Hepatocyte (in vitro differentiated cells): ENCODE data around the gene FSCN2. TPM values are rescaled to one million over a fixed set of nuclear protein-coding genes. Genes with fewer than 3 reads are reported as not detected.

ENCODE experiments used
- DNase-seq: peaks from one replicate; pipeline ENCODE4 v3.0.0-alpha.2; 2016; ENCODE audit warnings: low spot score
- H2AFZ ChIP-seq: fragments of 200-600 bp; sonication (generic); 2 replicates; pipeline ENCODE4 v1.6.0; 2016; ENCODE audit warnings: antibody characterized with exemption, mild to moderate bottlenecking
- H3K27ac ChIP-seq: fragments of 200-600 bp; sonication (generic); 2 replicates; pipeline ENCODE4 v1.5.1; 2016; ENCODE audit warnings: mild to moderate bottlenecking
- H3K27me3 ChIP-seq: fragments of 200-600 bp; sonication (generic); 2 replicates; pipeline ENCODE4 v1.6.1; 2016
- H3K36me3 ChIP-seq: fragments of 200-600 bp; sonication (generic); replicated peaks from 2 replicates; pipeline ENCODE4 v1.5.1; 2016; ENCODE audit warnings: low read depth; ENCODE audit not compliant: insufficient read depth
- H3K4me1 ChIP-seq: fragments of 200-600 bp; sonication (generic); 2 replicates; pipeline ENCODE4 v1.5.1; 2016; ENCODE audit warnings: mild to moderate bottlenecking, moderate library complexity; ENCODE audit not compliant: insufficient read depth
- H3K4me2 ChIP-seq: fragments of 200-600 bp; sonication (generic); 2 replicates; pipeline ENCODE4 v1.6.0; 2016
- H3K4me3 ChIP-seq: fragments of 200-600 bp; sonication (generic); 2 replicates; pipeline ENCODE4 v1.5.1; 2016; ENCODE audit warnings: mild to moderate bottlenecking
- H3K79me2 ChIP-seq: fragments of 200-600 bp; sonication (generic); 2 replicates; pipeline ENCODE4 v1.6.0; 2017; ENCODE audit warnings: mild to moderate bottlenecking
- H3K9me2 ChIP-seq: fragments of 200-600 bp; sonication (generic); replicated peaks from 2 replicates; pipeline ENCODE4 v1.6.0; 2017; ENCODE audit warnings: mild to moderate bottlenecking; ENCODE audit not compliant: insufficient read depth
- H3K9me3 ChIP-seq: fragments of 200-600 bp; sonication (generic); 2 replicates; pipeline ENCODE4 v1.5.1; 2016; ENCODE audit warnings: low read depth, mild to moderate bottlenecking
- H4K20me1 ChIP-seq: fragments of 200-600 bp; sonication (generic); 2 replicates; pipeline ENCODE4 v1.6.0; 2016; ENCODE audit warnings: mild to moderate bottlenecking; ENCODE audit not compliant: insufficient read depth, poor library complexity, severe bottlenecking
- CTCF ChIP-seq: fragments of 200-600 bp; sonication (generic); IDR thresholded peaks from 2 replicates; pipeline ENCODE4 v1.5.1; 2016; ENCODE audit warnings: antibody characterized with exemption, mild to moderate bottlenecking; ENCODE audit not compliant: poor library complexity
- EZH2 ChIP-seq: fragments of 200-600 bp; sonication (generic); IDR thresholded peaks from 2 replicates; pipeline ENCODE4 v1.6.1; 2016; ENCODE audit warnings: antibody characterized with exemption, mild to moderate bottlenecking, borderline replicate concordance
- EZH2phosphoT487 ChIP-seq: fragments of 200-600 bp; sonication (generic); IDR thresholded peaks from one replicate; pipeline ENCODE4 v1.6.1; 2018; ENCODE audit warnings: antibody characterized with exemption, mild to moderate bottlenecking, low read depth, moderate library complexity; ENCODE audit not compliant: unreplicated experiment, severe bottlenecking
- WGBS: methylation state at CpG from one replicate; pipeline ENCODE4 v1.1.6; 2016; ENCODE audit warnings: low lambda C conversion rate; ENCODE audit errors: missing lambda C conversion rate; 5-methylcytosine and 5-hydroxymethylcytosine counted together
- polyA plus RNA-seq: library from polyadenylated mRNA; unstranded; fragments of >200 nt; fragmentation: Nextera tagmentation; extraction: Ambion mirVana; gene quantifications from 2 replicates; pipeline ENCODE4 v1.2.1, GENCODE V29; 2016
- total RNA-seq: library from RNA; depleted of rRNA; stranded (reverse); fragments of >200 nt; gene quantifications from 2 replicates; pipeline ENCODE4 v1.2.3, GENCODE V29; 2014

The FSCN2 gene
- total and polyA plus RNA-seq, 2 experiments from 2014 or later, result 0.40 to 3.7 TPM

DNA sequence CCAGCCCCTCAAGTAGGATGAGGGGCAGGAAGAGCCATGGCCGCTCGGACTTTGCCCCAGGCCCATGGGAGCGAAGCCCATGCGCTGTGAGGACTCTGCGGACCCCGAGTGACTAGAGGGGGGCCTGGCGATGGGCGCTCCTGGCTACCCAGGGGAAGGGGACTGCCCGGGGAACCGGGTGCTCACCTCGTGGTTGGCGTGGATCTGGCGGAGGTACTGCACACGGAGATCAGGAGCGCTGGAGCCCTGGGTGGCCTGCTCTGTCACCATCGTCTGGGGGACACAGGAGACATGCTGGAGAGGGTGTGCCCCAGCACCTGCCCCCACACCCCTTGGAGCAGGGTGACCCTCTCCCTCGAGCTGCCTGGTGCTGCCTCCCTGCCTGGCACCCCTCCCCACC is 12.9 kb downstream of the FSCN2 start:
- peaks cover 9% of the 10 kb centered on the region for H3K4me1 ChIP-seq
- no peaks in the 10 kb centered on the region for H3K9me3 ChIP-seq
- no peak overlapping the region for H2AFZ ChIP-seq
- TF ChIP-seq EZH2phosphoT487 (no peak), CTCF (no peak), EZH2 (no peak)
- WGBS, result 91% methylated on average over 17 of the region's 17 CpGs
- H3K36me3 ChIP-seq, result no peaks in the 10 kb centered on the region
- no peak overlapping the region for H3K4me2 ChIP-seq
- no peak overlapping the region for H3K27ac ChIP-seq
- no peak for DNase-seq
- H3K27me3 ChIP-seq, result peaks cover 13% of the 10 kb centered on the region
- H3K79me2 ChIP-seq, result no peaks in the 10 kb centered on the region
- no peaks in the 10 kb centered on the region for H3K9me2 ChIP-seq
- no peaks in the 10 kb centered on the region for H4K20me1 ChIP-seq
- no peak overlapping the region for H3K4me3 ChIP-seq

GRCh38 chr17:81542431-81543338 is 14.5 kb downstream of the FSCN2 start:
- H3K9me2 ChIP-seq, result no peaks in the 10 kb centered on the region
- H2AFZ ChIP-seq, result no peak overlapping the region
- no peaks in the 10 kb centered on the region for H3K4me1 ChIP-seq
- H3K4me2 ChIP-seq, result no peak overlapping the region
- no peak overlapping the region for H3K4me3 ChIP-seq
- H3K9me3 ChIP-seq, result no peaks in the 10 kb centered on the region
- 95% methylated on average over 15 of the region's 15 CpGs for WGBS
- DNase-seq, result no peak
- H4K20me1 ChIP-seq, result no peaks in the 10 kb centered on the region
- no peaks in the 10 kb centered on the region for H3K36me3 ChIP-seq
- H3K79me2 ChIP-seq, result no peaks in the 10 kb centered on the region
- TF ChIP-seq EZH2, result no peak
- TF ChIP-seq CTCF, result no peak
- no peak for TF ChIP-seq EZH2phosphoT487
- H3K27me3 ChIP-seq, result no peaks in the 10 kb centered on the region
- H3K27ac ChIP-seq, result no peak overlapping the region

DNA sequence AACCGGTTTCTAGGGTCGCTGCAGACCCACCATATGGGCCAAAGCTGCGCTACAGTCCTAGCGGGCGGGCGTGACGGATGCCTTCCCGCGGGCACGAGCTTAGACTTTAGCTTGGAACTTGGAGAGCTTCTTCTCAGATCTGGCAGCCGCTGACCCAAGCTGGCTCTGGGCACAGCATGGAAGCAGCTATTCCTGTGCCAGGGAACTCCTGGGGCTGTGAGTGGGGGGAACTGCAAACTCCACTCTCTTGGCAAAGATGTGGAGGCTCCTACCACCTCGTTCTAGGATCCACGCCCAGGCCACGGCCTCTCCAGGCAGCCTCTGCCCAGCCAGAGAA is 15.1 kb downstream of the FSCN2 start:
- no peaks in the 10 kb centered on the region for H3K27me3 ChIP-seq
- no peak overlapping the region for H2AFZ ChIP-seq
- no peaks in the 10 kb centered on the region for H3K79me2 ChIP-seq
- no peak overlapping the region for H3K27ac ChIP-seq
- no peak overlapping the region for H3K4me2 ChIP-seq
- no peaks in the 10 kb centered on the region for H3K9me2 ChIP-seq
- DNase-seq, result no peak
- 97% methylated on average over 14 of the region's 14 CpGs for WGBS
- no peak overlapping the region for H3K4me3 ChIP-seq
- no peaks in the 10 kb centered on the region for H3K36me3 ChIP-seq
- no peaks in the 10 kb centered on the region for H3K4me1 ChIP-seq
- no peaks in the 10 kb centered on the region for H3K9me3 ChIP-seq
- TF ChIP-seq EZH2phosphoT487 (no peak), CTCF (no peak), EZH2 (no peak)
- H4K20me1 ChIP-seq, result no peaks in the 10 kb centered on the region
